Ecto neural progenitor cell (in vitro differentiated cells): ENCODE data around the gene IL36G.
"Not testable (repeated sequence)": the region's sequence is repeated elsewhere in the genome, so short reads cannot be mapped to it uniquely, and the experiment has no call there.

Experiments used
- DNase-seq: peaks from one replicate; pipeline ENCODE4 v3.0.0-alpha.2; 2018; ENCODE audit warnings: low spot score

The IL36G gene

GRCh38 chr2:112977559-112978056 is at the start of gene IL36G:
IL36G (plus strand) TSS chr2:112978006; CDS start chr2:112978639, 633 bp downstream.
- DNase-seq = no peak

GRCh38 chr2:112933261-112933660 is 44.5 kb upstream of the IL36G start:
- no peak for DNase-seq

GRCh38 chr2:112934117-112934516 is 43.7 kb upstream of the IL36G start:
- DNase-seq = not testable (repeated sequence)

GRCh38 chr2:112936927-112937232 is 40.9 kb upstream of the IL36G start:
- DNase-seq = no peak

DNA sequence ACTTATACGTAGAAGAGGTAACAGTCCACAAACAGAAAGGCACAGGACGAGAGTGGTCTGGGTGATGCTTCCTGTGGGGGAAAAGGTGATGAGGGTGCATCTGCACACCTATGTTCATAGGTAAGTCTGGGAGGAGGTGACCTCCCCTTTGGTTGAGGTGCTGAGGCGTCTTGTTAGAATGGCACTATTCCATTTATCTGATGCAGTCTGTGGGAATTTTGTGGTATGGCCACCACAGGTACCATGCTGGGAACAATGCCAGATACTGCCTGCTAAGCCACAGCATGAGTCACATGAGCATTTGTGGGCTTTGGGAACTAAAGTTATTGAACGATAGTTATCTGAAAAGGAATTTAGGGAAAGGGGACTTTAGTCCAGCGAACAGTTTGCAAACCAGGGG is 38.9 kb upstream of the IL36G start:
- no peak for DNase-seq

DNA sequence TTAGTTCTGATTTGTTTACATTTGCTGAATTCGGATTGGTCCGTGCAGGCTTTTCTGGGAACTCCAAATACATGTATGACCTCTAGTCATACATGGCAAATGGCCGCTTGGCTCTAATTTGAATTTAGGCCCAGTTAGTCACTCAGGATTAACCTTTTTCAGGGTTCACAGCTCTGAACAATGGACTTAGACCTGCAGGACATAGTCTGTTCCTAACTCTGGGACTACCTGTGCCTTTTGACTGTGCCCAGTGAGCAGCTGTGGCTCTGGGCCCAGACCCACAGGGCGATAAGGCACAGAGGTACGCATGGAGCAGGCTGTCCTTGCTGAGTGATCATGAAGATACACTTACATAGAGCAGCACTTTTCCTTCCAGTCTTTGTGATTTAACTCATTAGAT is 38.4 kb upstream of the IL36G start:
- DNase-seq = no peak

DNA sequence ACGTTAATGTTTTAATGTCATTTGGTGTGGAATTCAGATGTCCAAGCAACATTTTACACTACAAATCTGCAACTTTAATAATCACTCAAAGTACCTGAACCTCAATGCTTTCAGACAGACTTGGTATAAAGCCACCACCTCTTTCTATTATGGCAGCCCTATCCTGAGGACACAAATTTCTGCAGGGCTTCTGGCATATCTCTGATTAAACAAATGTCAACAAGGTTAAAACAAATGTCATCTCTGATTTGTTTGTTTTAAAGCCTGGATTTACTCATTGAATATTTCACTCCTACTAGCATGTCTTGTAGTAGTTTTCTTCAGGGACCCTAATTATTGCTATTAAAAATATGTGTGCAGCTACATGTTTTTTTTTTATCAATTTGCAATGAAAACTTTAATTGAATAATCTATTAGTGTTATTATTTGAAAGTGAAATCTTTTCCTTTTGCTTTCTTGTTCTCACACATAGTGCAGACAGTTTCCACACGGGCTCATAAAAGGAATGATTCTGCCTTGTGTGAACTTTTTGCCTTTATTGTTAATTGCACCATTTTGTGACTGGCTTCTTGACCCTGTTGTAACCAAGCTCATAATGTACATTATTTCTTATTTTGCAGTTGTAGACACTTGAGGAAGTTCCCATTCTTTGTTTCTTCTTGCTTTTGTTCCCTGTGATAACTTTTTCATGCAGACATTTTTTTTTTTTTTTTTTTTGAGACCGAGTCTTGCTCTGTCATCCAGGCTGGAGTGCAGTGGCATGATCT is 36.8 kb upstream of the IL36G start:
- no peak for DNase-seq

DNA sequence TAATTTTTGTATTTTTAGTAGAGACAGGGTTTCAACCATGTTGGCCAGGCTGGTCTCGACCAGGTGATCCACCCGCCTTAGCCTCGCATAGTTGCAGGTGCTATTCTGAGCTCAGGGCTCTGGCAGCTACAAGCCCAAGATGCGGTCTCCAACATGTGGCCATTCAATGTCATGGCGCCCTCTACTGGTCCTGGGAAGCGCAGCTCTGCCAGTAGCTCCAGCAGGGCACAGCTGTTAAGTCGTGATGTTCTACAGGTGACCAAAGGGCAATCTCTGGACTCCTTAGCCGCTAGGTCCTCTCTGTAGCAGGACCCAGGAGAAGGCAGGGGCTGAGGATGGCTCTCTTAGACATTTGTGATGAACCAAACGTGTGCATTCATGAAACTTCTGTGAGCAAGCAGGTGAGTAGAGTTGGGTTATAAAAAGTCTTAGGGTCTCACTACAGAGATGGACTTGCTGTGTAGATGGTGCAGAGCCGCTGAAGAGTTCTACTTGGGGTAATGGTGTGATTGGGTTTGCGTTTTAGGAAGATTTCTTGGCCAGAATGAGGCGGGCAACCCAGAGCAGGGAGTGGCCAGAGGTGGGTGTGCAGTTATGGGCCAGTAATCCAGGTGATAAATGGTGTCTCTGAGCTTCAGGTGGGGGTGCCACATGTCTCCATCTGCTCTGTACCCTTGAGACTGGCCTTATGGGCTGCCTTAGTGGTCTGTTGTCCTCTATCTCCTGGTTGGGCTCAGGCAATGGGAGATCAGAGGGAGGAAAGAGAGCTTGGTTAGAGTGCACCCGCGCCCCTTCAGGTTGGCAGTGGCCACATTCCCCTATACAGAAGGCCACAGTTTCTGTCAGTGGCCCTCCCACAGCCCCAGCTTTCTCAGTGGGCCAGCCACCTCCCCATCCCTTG is 35.8 kb upstream of the IL36G start:
- DNase-seq = peak; percentile 84

- no peak for DNase-seq
Observed at GRCh38 chr2:112942654-112943002, 35.2 kb upstream of the IL36G start.

- no peak for DNase-seq
Observed at GRCh38 chr2:112944971-112945370, 32.8 kb upstream of the IL36G start.

DNA sequence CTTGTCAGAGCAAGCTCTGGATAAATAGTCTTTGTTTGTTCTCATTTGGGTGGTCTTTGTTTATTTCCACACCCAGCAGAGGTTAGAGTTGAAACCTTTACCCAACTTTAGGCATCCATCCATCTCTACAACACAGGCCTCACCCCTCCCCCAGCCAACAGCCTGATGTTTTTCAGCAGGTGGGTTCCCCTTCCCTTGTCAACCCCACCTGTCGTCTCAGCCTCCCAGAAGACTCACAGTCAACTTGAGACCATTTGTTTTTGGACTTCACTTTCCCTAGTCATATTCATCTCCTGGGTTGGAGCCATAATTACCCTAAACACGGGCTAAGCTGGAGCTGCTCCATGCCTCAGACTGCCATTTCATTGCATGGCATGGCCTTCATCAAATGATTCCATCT is 31.7 kb upstream of the IL36G start:
- DNase-seq = no peak

DNA sequence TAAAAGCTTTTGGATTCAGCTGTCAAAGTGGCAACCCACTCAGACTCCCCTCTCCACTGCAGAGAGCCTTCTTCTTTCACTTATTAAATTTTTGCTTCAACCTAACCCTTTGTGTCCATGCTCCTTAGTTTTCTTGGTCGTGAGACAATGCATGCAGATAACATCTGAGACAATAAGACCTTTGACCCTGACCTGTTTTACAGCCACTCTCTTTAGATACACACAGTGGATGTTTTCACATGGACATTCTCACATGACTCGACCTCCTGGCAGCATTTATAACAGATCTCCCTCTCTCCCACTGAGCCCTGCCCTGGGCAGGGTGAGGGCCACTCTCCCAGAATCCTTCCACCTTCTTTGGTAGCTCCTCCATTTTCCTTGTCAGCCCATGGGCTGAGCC is 30.4 kb upstream of the IL36G start:
- no peak for DNase-seq

GRCh38 chr2:112949456-112949855 is 28.4 kb upstream of the IL36G start:
- DNase-seq = no peak

GRCh38 chr2:112954364-112954763 is 23.4 kb upstream of the IL36G start:
- DNase-seq = no peak

DNA sequence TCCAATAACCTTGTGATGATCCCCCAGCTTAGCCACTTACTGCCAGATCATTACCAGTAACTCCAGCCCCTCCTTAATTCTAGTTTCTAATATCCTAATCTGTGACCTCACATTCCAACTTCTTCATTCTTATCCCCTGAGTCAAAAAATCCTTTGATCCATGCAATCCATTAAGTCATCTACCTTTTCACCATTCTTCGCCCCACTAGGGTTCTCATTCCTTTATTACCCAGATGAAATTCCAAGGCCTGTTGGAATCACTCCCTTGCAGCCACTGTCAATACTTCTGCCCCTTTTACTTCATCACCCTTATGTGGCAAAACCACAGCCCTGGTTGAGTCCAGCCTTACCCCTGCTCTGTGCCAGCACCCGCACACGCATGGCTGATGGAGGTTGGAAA is 20.3 kb upstream of the IL36G start:
- no peak for DNase-seq

- DNase-seq = no peak
Observed at GRCh38 chr2:112958428-112959108, 19.2 kb upstream of the IL36G start.

- DNase-seq = no peak
Observed at GRCh38 chr2:112959109-112959812, 18.5 kb upstream of the IL36G start.

GRCh38 chr2:112960230-112960825 is 17.5 kb upstream of the IL36G start:
- no peak for DNase-seq

GRCh38 chr2:112962308-112963175 is 15.3 kb upstream of the IL36G start:
- DNase-seq = no peak

DNA sequence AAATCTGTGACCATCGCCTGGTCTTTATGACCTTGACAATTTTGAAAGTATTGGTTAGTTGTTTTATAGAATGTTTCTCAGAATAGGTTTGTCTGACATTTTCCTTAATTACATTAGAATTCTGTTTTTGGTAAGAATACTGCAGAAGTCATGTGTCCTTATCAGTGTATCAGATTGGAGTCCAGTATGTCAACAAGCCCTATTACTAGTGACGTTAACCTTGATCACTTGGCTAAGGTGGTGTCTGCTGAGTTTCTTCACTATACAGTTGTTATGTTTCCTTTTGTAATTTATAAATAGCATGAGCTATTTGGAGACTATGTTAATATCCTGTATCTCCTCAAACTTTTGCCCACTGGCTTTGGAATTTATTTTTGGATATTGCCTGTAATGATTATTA is 10.8 kb upstream of the IL36G start:
- no peak for DNase-seq
